Stimulated activated CD8-positive, alpha-beta memory T cell treated with anti-CD3 and anti-CD28 coated beads, Interleukin-15, amount 100 ng/mL, for 4 hours (primary cell): ENCODE measurements around the gene SPECC1.
"Not testable (repeated sequence)": the region's sequence is repeated elsewhere in the genome, so short reads cannot be mapped to it uniquely, and the experiment has no call there.

Experiments
- DNase-seq, 2 donors: peaks; one replicate each; pipeline ENCODE4 v3.0.0-alpha.2; 2020; ENCODE audit warnings: low read depth in 2 of 2

Gene SPECC1

DNA sequence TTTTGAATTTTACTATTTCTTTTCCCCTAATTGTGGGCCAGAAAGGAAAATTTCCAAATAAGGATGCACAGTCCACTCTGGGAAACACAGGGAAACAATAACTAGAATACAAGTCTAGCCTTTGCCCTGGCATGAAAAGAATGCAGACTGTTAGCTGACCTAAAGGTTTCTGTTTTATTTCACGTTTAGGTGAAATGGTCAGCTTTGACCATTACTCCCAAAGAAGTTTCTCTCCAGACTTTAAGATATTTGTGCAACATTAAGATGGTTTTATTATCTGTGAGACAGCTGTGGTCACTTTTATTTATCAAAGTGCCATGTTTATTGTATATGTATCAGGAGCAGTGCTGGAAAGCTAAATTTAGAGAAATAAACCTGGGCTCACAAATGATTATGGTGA, 163.9 kb downstream of the SPECC1 start:
- DNase-seq = no peak

DNA sequence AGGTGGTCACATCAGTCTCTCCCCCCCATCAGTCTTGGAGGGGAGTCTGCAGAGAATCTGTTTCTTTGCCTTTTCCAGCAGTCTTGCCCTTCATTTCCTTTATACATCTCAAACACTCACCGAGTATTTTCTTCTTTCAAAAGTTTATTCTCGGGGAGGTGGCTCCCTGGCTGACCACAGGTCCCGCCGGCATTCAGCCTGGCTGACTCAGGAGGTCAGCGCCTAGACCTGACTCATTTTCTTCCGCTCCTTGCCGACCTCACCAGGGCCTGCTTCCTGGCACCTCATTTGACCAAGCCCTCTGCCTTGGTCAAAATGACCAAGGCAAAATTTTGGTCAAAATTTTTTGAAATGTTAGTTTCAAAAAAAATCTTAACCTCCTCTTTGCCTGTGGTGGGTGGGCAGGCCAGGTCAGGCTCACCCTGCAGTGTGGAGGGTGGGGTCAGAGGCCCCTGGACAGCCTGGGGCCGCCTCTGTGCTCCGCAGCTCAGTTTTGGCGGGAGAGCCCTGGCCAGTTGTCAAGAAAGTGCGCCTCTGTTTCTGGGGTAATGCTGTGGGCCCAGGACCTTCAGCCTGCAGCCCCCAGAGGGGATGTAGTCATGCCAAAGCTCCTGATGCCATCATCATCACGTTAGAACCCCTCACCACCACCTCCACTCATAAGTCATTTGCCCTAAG, 165.6 kb downstream of the SPECC1 start:
- DNase-seq = no peak

DNA sequence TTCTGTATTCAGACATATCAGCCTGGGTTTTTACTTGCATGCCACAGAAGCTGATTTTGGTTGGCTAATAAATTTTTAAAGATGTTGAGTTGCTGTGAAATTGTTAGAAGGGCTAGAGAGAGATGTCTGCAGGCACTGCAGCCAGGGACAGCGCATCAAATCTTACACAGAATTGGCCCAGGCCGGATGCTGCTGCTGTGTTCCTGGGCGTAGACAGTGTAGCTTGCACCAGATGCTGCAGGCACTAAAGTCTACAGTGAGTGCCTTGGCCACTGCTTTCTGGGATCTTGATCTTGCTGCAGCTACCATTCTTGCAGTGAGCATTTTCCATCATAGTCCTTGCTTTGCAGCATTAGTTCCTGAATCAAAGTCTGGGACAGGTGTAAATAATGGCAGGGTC, 169.9 kb downstream of the SPECC1 start:
- no peak for DNase-seq

- DNase-seq = no peak
These were observed 171.5 kb downstream of the SPECC1 start for GRCh38 chr17:20180661-20181060.

DNA sequence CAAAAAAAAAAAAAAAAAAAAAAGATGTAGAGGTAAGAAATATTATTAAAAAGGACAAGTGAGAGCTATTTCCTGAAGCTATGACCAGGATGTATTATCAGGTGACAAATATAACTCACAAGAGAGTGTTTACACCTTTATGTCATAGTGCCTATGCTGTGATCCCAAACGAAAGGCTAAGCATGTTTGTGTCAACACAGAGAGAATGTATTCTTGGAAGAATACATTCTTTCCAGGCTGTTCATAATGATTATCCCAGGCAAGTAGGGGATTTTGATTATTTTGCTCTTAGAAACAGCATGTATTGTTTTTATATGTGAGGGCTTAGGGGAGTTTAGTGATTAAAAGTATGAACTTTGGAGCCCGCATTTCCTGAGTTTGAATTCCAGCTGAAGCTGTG, 175.0 kb downstream of the SPECC1 start:
- no peak for DNase-seq

DNA sequence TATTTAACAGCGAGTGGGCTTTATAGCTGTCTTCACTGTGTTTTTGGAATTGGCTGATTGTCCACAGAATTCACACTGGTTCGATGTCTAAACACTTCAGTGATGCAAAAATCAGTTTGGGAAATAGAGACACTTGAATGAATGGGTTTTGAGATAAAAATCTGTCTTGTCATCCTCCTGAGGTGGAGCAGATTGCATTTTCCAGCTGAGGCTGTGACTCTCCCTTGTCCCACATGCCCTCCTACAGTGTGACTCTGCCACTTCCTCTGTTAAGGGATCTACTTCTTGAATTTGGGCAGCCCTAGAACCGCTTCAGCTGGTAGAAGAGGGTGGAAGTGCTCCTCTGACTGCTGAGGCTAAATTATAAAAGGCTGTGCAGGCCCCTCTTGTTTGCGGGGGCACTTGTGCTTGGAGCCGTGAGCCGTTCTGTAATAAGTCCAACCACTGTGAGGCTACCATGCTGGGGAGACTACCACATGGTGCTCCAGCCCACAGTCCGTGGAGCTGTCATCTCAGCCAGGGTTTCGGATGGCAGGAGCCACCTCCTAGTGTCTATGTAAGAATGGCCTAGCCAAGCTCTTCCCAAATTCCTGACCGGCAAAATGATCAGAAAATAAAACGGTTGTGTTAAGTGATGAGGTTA, 175.9 kb downstream of the SPECC1 start:
- DNase-seq = no peak

- no peak for DNase-seq
These were observed 177.9 kb downstream of the SPECC1 start for GRCh38 chr17:20187049-20187448.

- no peak for DNase-seq
These were observed 180.1 kb downstream of the SPECC1 start for GRCh38 chr17:20189302-20189701.

DNA sequence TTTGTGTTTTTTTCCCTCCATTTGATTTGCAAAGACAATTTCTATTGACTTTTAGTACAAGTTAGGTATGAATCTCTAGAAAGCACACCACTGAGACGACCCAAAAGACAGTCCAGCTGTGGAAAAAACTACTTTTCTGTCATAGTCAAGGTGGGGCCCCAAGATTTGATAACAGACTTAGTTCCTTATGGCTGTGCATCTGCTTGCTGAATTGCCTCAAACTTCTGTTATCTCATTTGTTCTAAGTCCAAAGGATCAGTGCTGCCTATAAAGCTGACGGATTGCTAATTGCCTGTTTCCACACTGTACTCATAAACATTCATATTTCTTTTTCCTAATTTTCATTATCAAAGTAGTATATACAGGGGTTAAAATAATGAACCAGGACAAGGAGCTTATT, 180.8 kb downstream of the SPECC1 start:
- no peak for DNase-seq

GRCh38 chr17:20190605-20191004, 181.4 kb downstream of the SPECC1 start:
- no peak for DNase-seq

GRCh38 chr17:20191056-20191455, 181.9 kb downstream of the SPECC1 start:
- no peak for DNase-seq

DNA sequence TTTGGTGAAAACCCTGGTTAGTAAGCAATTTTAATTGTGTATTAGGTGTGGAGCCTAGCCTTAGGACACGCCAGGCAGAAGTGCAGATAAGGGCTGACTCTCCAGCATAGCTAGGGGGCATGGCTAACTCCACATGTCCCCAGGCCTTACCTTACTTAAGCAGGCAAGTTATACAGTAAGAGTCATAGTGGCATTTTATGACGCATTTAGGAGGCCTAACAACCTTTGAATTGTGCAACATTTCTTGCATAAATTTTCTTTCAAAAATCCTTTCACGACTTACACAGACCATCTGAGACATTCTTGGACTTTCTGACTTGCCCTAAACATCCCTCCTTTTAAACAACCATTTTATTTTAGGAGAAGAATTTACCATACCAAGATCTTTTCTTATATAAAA, 187.1 kb downstream of the SPECC1 start:
- not testable (repeated sequence) for DNase-seq

DNA sequence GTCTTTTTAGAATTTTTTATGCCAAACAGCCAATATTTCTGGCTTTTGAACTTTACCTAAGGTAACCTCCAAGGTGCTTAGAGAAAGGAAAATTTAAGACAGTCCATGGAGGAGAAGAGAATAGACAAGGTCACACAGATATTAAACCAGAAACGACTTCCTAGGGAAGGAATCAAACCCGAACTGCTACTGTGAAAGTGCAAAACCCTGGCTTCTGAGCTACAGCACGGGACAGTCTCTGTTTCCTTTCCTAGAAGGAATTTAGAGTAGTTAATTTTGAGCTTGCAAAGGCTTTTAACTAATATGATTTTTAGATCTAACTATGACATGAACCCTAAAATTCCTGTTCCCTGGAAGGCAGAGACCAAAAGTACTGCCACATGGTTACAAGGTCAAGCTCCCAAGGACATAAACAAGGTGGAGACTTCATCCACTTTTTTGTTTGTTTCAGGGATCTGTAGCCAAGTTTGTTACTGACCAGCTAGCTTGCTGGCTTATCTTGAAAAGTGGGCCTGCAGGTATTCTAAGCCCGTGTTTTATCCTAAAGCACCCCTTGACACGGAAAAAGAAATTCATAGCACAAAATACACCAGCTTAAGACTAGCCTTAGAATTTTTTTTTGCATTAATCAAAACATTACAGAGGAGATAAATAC, 188.2 kb downstream of the SPECC1 start:
- no peak for DNase-seq

GRCh38 chr17:20200016-20200795, 191.0 kb downstream of the SPECC1 start:
- DNase-seq = no peak

- no peak for DNase-seq
These were observed 191.8 kb downstream of the SPECC1 start for GRCh38 chr17:20200865-20201458.

GRCh38 chr17:20202141-20202621, 193.0 kb downstream of the SPECC1 start:
- DNase-seq = no peak

GRCh38 chr17:20203018-20203417, 193.9 kb downstream of the SPECC1 start:
- no peak for DNase-seq

DNA sequence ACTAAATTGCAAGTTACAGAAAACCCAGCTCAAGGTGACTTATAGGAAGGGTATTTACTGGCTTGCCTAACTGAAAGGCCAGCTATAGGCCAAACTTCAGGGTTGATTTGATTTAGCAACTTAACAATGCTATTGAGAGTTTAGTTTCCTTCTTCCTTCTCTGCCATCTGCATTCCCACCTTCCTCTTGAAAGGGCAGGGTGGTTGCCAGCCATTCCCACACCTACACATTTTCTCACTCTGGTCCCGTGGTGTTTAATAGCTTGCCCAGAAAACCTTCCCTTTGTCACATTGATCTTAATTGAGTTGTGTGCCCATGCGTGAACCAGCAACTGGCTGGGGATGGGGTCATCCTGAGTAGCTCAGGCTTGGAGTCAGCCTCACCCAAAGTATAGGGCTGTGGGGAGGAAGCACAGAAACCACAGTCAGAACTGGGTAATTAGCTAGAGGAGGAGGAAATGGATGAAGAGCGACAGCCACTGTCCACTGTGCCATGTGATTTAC, 194.7 kb downstream of the SPECC1 start:
- no peak for DNase-seq

DNA sequence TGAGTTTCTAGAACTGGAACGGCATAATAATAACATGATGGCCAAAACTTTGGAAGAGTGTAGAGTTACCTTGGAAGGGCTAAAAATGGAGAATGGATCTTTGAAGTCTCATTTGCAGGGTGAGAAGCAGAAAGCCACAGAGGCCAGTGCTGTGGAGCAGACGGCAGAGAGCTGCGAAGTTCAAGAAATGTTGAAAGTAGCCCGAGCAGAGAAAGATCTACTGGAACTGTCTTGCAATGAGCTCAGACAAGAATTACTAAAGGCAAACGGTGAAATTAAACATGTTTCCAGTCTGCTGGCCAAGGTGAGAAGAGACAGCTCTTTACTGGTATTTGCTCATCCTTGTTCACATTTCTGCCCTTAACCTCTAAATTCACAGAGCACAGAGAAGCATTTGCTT, 196.4 kb downstream of the SPECC1 start:
- DNase-seq = no peak

DNA sequence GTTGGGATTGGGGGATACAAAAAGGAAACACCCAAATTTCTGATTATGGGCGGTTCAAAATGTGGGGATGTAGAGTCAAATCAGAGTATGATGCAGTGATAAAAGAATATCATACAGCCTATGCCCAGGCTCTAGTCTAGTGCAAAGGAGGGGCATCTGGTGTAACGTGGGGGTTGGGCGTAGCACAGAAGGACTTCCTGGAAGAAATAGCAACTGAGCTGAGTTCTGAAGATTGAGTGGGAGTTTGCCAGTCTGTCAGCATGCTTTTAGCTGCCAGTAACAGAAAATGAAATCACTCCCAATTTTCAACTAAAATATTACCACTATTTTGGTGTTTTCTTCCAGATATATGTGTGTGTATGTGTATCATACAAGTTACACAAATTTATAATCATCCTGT, 196.9 kb downstream of the SPECC1 start:
- peak in 1 of 2 donors; percentile 5 for DNase-seq

- DNase-seq = no peak
These were observed 197.4 kb downstream of the SPECC1 start for GRCh38 chr17:20206591-20206990.
